GM19328 (cell line): ENCODE measurements around the gene TMX2.
"Not testable (repeated sequence)": the region's sequence is repeated elsewhere in the genome, so short reads cannot be mapped to it uniquely, and the experiment has no call there.

ENCODE experiments used
- ATAC-seq: cut with Tn5 transposase; IDR thresholded peaks from one replicate; pipeline ENCODE4 v1.9.1; 2021; ENCODE audit warnings: mild to moderate bottlenecking, moderate library complexity; ENCODE audit not compliant: unreplicated experiment

Gene TMX2, protein sequence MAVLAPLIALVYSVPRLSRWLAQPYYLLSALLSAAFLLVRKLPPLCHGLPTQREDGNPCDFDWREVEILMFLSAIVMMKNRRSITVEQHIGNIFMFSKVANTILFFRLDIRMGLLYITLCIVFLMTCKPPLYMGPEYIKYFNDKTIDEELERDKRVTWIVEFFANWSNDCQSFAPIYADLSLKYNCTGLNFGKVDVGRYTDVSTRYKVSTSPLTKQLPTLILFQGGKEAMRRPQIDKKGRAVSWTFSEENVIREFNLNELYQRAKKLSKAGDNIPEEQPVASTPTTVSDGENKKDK

GRCh38 chr11:57712256-57713150, at the start of gene TMX2:
TMX2 (plus strand) TSS chr11:57712593; CDS start chr11:57712619, 26 bp downstream.
- ATAC-seq = peak; percentile 95

GRCh38 chr11:57662893-57663292, 49.5 kb upstream of the TMX2 start:
- ATAC-seq = no peak

GRCh38 chr11:57663975-57664374, 48.4 kb upstream of the TMX2 start:
- no peak for ATAC-seq

- ATAC-seq = peak; percentile 59
These were observed 45.2 kb upstream of the TMX2 start for GRCh38 chr11:57667117-57667735.

DNA sequence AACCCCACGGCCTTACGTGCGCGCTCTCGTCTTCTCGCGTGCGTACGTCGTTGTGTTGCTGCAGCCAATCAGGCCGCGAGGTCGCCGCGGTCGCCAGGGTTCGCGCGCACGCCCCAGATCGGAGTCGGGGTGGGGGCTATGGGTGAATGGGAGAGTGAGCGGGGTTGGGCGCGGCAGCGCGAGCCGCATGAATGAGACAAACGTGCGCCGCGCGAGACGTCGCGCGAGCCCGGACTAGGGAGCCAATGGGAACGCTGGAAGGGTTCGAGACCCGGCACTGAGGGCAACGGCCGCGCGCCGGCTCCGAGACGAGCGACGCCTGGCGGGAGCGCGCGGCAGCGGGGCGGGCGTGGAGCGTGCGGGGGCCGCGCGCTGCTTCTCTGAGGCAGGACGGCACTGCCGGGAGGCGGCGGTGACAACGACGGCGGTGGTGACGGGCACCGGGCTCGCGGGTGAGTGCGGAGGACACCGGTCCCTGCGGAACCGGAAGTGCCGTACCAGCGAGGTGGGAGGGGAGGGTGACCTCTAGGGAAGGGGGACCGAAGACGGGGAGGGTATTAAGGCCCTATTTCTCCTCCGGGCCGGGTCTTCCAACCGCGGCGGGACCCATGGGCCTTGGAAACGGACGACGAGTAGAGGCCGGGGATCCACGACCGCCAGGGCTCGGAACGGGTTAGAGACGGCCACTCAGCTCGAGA, 44.5 kb upstream of the TMX2 start, which contains the start of gene ZDHHC5:
Gene ZDHHC5 (plus strand): TSS at position 379 of the 698 bp plus-strand sequence. CDS start 4,977 bp downstream, outside the sequence.
- peak; percentile 82 for ATAC-seq

DNA sequence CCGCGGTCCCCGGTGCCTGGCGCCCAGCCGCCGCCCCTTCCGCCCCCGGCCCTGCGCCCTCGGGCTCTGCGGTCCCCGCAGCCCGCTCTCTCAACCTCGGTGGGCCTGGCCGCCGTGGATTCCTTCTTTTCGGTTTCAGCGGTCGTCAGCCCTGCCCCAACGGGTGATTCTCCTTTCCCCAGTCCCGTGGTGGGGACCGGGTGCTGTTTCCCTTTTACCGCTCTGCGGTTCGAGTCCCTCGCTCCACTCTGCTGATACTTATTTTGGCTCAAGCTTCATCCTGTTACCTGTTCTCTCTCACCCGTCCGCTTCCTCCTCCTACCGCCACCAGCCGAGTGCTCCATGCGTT, 44.0 kb upstream of the TMX2 start:
- ATAC-seq = peak; percentile 1

DNA sequence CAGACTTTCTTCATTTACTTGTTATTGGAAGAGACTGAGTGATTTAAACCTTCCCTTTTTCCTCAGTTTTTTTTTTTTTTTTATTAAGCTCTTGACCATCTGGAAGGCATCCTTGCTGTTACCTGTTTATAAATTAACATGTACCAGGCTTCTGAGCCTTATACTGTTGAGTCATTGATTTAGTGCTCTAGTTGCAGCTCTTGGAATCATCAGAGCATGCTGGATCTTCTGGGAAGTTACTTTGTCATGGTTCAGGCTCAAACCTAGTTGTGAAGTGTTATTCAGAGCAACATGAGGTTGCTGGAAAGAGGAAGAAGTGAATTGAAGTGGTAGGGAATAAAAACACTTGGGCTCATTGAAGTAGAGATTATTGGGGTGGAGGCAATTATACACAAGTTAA, 38.1 kb upstream of the TMX2 start:
- ATAC-seq = no peak

DNA sequence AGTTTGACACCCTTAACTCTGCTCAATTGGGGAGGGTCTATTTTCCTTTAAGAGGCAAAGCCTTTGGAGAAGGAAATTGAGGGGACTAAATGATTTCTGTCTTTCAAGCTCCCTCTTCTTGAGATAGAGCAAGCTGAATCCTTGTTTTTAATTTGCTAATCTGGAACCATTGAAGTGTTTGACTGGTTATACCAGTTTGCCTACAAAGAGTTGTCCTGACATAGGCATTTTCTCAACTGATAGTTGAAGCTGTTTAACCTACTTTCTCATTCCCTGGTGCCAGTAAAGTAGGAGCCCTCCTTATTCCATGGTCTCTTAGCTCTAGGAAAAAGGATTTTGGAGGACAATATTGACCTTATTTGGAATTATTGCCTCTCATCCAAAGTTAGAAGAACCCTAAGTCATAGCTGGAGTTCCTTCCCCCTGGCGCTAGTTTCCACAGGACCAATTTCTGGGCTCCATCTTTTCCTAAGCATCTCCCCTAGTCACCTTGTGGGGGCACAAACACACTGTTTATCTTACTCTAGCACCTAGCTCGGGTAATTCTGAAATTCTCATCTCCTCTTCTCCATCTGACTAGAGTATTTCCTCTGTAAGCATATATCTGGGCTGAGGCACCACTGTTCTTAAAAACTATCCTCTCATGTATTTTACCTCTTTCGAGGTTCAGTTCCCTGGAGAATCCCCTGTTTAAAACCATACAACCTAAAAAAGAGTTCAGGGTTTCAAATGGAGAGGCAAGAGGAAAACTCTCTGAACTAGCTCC, 37.0 kb upstream of the TMX2 start:
- no peak for ATAC-seq

DNA sequence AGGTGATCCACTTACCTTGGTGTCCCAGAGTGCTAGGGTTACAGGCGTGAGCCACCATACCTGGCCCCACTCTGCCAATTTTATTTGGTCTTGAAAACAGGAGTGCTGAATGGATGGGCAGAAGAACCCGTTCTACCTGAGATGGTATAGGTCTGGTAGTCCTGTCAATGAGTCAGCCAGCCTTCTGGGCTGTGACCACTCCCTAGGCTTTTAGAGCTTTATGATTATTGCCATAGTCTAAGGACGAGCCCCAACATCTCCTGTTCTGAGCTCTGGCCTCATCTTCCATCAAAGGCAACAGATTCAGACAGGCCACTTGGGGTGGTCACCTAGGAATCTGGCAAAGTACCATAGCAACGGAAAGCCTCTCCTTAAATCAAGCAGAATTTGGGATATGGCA, 33.0 kb upstream of the TMX2 start:
- ATAC-seq = no peak

DNA sequence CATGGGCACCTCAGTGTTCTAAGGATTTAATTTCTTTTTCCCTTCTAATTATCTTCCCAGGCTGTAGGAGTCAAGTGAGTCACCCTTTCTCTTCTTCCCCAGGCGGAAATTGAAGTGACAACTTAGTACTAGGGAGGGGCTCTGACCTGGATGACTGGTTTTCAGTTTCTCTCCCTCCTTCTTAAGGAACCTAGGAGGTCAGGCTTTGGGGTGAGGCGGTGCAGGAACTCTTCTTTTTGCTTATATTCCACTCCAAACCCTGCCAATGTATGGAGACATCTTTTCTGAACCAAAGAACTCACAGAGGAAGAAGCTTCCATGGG, 31.9 kb upstream of the TMX2 start:
- no peak for ATAC-seq

- no peak for ATAC-seq
These were observed 31.2 kb upstream of the TMX2 start for GRCh38 chr11:57681168-57681567.

DNA sequence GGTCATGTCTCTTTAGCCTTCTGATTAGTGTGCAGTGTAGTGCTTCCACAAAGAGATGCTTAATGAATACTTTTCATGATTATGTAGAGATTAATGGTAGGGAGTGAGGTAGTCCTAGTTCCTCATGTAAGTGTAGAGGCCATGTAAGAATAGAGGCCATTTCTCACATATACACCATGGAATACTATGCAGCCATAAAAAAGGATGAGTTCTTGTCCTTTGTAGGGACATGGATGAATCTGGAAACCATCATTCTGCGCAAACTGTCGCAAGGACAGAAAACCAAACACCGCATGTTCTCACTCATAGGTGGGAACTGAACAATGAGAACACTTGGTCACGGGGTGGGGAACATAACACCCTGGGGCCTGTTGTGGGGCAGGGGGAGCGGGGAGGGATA, 21.9 kb upstream of the TMX2 start:
- not testable (repeated sequence) for ATAC-seq

DNA sequence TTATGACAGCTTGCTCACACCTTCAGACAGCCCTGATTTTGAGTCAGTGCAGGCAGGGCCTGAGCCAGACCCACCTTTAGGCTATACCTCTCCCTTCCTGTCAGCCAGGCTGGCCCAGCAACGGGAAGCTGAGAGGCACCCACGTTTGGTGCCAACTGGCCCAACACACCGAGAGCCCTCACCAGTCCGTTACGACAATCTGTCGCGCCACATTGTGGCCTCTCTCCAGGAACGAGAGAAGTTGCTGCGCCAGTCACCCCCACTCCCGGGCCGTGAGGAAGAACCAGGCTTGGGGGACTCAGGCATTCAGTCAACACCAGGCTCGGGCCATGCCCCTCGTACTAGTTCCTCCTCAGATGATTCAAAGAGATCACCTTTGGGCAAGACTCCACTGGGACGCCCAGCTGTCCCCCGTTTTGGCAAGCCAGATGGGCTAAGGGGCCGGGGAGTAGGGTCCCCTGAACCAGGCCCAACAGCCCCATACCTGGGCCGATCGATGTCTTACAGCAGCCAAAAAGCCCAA, 13.5 kb upstream of the TMX2 start:
- ATAC-seq = no peak

DNA sequence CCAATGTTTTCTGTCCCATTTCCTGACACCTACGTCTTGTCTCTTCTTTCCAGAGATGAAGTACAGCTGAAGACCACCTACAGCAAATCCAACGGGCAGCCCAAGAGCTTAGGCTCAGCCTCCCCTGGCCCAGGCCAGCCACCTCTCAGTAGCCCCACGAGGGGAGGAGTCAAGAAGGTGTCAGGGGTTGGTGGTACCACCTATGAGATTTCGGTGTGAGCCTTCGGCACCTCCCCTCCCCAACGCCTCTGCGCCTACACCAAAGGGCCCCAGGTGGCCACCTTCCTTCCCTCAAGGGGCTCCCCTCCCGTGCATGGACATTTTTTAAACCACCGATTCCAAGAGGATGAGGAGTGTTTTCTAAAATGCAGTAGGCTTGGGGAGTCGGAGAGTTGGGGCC, 12.6 kb upstream of the TMX2 start:
- no peak for ATAC-seq

DNA sequence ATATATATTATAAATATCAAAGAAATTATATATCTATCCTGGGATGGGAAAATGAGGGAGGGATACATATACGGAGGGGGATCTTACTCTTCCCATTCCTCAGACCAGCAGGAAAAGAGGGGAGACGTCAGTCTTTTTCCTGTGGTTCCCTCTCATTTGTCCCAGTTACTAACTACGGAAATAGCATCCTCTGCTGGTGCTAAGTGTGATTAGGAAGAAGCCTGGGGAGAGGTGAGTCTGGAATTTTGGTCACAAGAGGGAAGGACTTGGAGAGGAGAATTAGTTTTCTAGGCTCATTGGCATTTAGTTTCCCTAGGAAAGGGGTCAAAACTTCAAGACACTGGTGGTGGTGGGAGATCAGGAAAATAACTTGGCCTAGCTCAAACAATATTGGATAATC, 12.0 kb upstream of the TMX2 start:
- ATAC-seq = no peak

DNA sequence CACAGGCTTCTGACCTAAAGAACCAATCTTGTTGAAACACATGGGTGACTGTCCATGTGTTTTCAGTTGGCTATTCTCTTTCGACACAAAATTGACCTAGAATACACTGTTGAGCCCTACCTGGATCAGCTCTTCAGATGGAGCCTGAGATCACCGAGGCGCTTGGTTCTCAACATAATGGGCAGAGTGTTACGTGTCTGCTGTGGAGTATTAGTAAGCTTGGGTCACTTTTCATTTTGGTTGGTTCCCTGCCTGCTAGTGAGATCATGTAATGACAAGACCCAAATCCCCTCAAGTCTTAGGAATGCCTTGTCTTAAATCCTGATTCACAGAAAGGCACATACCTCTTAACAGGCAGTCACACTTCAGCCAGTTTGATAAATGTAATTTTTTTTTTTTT, 9.1 kb upstream of the TMX2 start:
- ATAC-seq = no peak

- ATAC-seq = no peak
These were observed 7.5 kb upstream of the TMX2 start for GRCh38 chr11:57704932-57705331.

GRCh38 chr11:57705432-57705831, 7.0 kb upstream of the TMX2 start:
- ATAC-seq = not testable (repeated sequence)

DNA sequence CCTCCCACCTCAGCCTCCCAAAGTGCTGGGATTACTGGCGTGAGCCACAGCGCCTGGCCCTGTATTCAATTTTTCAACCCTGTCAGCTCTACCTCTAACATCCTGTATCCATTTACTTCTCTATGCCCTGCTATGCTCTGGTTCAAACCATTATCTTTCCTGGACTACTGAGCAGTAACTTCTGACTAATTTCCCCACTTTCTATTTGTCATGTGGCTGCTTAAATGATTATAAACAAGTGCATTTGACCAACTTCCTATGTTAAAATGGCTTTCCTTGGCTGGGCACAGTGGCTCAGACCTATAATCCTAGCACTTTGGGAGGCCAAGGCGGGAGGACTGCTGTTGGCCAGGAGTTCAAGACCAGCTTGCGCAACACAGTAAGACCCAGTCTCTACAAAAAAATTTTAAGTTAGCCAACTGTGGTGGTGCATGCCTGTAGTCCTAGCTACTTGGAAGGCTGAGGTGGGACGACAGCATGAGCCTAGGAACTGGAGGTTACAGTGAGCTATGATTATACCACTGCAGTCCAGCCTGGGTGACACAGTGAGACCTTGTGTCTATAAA, 2.5 kb upstream of the TMX2 start:
- no peak for ATAC-seq
